Spleen (tissue), 11 donors: ENCODE measurements around the gene JARID2. TPM values are rescaled to one million over a fixed set of nuclear protein-coding genes. Genes with fewer than 3 reads are reported as not detected.

Source experiments
- DNase-seq: peaks from one replicate; pipeline ENCODE4 v3.0.0-alpha.2; 2020
- H3K27ac ChIP-seq, 8 donors: fragments of 200-600 bp; sonication (generic) in 7 of 8; 1 replicate in 4 of 8; 2 replicates in 4 of 8; pipeline versions ENCODE4 v1.5.0 to v1.8.0; 2016 to 2021; ENCODE audit warnings: inconsistent platforms in 4 of 8, mild to moderate bottlenecking in 4 of 8, moderate library complexity in 1 of 8
- H3K27me3 ChIP-seq, 7 donors: fragments of 200-600 bp; sonication (generic) in 6 of 7; replicated peaks in 1 of 7; 1 replicate in 4 of 7; 2 replicates in 3 of 7; pipeline versions ENCODE4 v1.5.0 to v1.8.0; 2016 to 2021; ENCODE audit warnings: inconsistent platforms in 3 of 7, mild to moderate bottlenecking in 1 of 7
- H3K36me3 ChIP-seq, 6 donors: fragments of 200-600 bp; sonication (generic) in 5 of 6; 1 replicate in 4 of 6; 2 replicates in 2 of 6; pipeline versions ENCODE4 v1.5.0 to v1.8.0; 2016 to 2021; ENCODE audit warnings: inconsistent platforms in 2 of 6
- H3K4me1 ChIP-seq, 6 donors: fragments of 200-600 bp; sonication (generic) in 5 of 6; 1 replicate in 3 of 6; 2 replicates in 3 of 6; pipeline versions ENCODE4 v1.5.0 to v1.8.0; 2016 to 2021; ENCODE audit warnings: inconsistent platforms in 3 of 6
- H3K4me3 ChIP-seq, 8 donors: fragments of 200-600 bp; sonication (generic) in 7 of 8; 1 replicate in 4 of 8; 2 replicates in 4 of 8; pipeline versions ENCODE4 v1.5.0 to v1.8.0; 2016 to 2021; ENCODE audit warnings: inconsistent platforms in 4 of 8, mild to moderate bottlenecking in 4 of 8, moderate library complexity in 2 of 8
- H3K9me3 ChIP-seq, 8 donors: fragments of 200-600 bp; sonication (generic) in 7 of 8; 1 replicate in 4 of 8; 2 replicates in 4 of 8; pipeline versions ENCODE4 v1.5.0 to v1.8.0; 2016 to 2021; ENCODE audit warnings: inconsistent platforms in 4 of 8
- POLR2A ChIP-seq, 3 donors: fragments of 450-650 bp; IDR thresholded peaks; one replicate each; pipeline ENCODE4 v1.5.1; 2017; ENCODE audit warnings: antibody characterized with exemption in 3 of 3, mild to moderate bottlenecking in 1 of 3
- POLR2AphosphoS5 ChIP-seq, 3 donors: sonication (generic); formaldehyde crosslinking; IDR thresholded peaks; one replicate each; pipeline ENCODE4 v1.5.1; 2017; ENCODE audit warnings: antibody characterized with exemption in 3 of 3
- WGBS, 5 donors: extraction: QIAGEN DNeasy Blood & Tissue Kit in 3 of 5; methylation state at CpG; one replicate each; pipeline versions ENCODE4 v1.1.5 to v1.1.7; 2013 to 2018; 5-methylcytosine and 5-hydroxymethylcytosine counted together
- intact Hi-C: fragments of 100-400 bp; cut with DNase I; formaldehyde crosslinking; loops from one replicate; pipeline ENCODE4 v1.15.0; 2023; ENCODE audit warnings: low total_unique reads
- polyA plus RNA-seq, 3 donors: library from polyadenylated mRNA; stranded (reverse); fragments of 200-250 nt; gene quantifications; one replicate each; pipeline ENCODE4 v1.2.1, GENCODE V29; 2013
- total RNA-seq, 7 donors: library from RNA; depleted of rRNA in 3 of 7; stranded (reverse); fragments of >200 nt in 3 of 7; fragmentation: NEBNext Ultra II Directional in 4 of 7; extraction: Animal tissue kit (Norgen Biotek cat#: 25700) in 4 of 7; gene quantifications; one replicate each; pipeline versions ENCODE4 v1.1.0 to v1.2.1, GENCODE V29; 2016 to 2021
- TF ChIP-seq, protein P1 (sequence below), 11 experiments: fragments of 200-600 bp in 7 of 11; fragments of 450-650 bp in 4 of 11; sonication (generic) in 4 of 11; IDR thresholded peaks in 8 of 11; conservative IDR thresholded peaks in 3 of 11; 1 replicate in 7 of 11; 2 replicates in 4 of 11; pipeline versions ENCODE4 v1.4.0 to v1.8.0; 2016 to 2021; ENCODE audit warnings: antibody characterized with exemption in 11 of 11, inconsistent platforms in 4 of 11, mild to moderate bottlenecking in 1 of 11
- donor health status: healthy with polysubstance abuse.
- donor health status: DM: no; HTN: no; CAD: no; lungs with moderate emphysema.
- donor health status: DM: no; HTN: no; CAD: no.
- donor health status: Bipolar disorder and iron deficiency.
- donor health status: healthy.
- donor health status: DM: no; HTN: no; CAD: no.
- donor health status: DM: yes; HTN: yes; CAD: no.

Gene JARID2
- total and polyA plus RNA-seq, 10 donors, result 4.4 to 27.1 (median 20.6) TPM

DNA sequence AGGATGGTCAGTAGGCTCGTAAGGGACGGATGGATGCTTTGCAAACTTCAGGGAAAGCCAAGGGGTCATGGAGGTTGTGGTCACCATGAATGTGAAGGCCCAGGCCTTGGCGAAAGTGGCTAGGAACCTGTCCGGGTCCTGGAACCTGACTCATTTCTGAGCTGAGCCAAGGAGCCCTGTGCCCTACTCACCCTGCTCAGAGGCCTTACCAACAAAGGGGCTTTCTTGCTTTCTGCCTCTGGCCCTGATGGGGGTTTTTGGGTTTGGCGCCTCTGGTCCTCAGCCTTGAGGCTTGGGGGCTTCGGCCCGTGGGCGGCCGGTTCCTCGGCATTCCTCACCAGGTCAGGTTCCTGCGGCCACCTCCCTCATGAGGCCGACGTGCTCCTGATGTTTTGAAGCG, 261.9 kb downstream of the JARID2 start:
- intact Hi-C loops, result no loop called here
- Histone ChIP-seq H3K4me1 (peaks cover 0 to 74% (median 15%) of the 10 kb centered on the region in 6 donors), H3K27ac (peak overlapping the region in 2 of 8 donors; percentile 69 to 76), H3K27me3 (no peaks in the 10 kb centered on the region), H3K36me3 (peaks cover 0 to 100% (median 60%) of the 10 kb centered on the region in 6 donors), H3K9me3 (no peaks in the 10 kb centered on the region), H3K4me3 (no peak overlapping the region)
- 89 to 92% (median 90%) methylated on average over 14 of the region's 14 CpGs for WGBS, 5 donors
- TF ChIP-seq POLR2AphosphoS5 (IDR thresholded peaks at IDR 0.05) (no peak), POLR2A (IDR thresholded peaks at IDR 0.05) (no peak)
- TF ChIP-seq, protein P1, sequence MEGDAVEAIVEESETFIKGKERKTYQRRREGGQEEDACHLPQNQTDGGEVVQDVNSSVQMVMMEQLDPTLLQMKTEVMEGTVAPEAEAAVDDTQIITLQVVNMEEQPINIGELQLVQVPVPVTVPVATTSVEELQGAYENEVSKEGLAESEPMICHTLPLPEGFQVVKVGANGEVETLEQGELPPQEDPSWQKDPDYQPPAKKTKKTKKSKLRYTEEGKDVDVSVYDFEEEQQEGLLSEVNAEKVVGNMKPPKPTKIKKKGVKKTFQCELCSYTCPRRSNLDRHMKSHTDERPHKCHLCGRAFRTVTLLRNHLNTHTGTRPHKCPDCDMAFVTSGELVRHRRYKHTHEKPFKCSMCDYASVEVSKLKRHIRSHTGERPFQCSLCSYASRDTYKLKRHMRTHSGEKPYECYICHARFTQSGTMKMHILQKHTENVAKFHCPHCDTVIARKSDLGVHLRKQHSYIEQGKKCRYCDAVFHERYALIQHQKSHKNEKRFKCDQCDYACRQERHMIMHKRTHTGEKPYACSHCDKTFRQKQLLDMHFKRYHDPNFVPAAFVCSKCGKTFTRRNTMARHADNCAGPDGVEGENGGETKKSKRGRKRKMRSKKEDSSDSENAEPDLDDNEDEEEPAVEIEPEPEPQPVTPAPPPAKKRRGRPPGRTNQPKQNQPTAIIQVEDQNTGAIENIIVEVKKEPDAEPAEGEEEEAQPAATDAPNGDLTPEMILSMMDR (IDR thresholded peaks at IDR 0.05 in 8 of 11, conservative IDR thresholded peaks at IDR 0.05 in 3 of 11), result no peak
- DNase-seq, result peak; percentile 72

DNA sequence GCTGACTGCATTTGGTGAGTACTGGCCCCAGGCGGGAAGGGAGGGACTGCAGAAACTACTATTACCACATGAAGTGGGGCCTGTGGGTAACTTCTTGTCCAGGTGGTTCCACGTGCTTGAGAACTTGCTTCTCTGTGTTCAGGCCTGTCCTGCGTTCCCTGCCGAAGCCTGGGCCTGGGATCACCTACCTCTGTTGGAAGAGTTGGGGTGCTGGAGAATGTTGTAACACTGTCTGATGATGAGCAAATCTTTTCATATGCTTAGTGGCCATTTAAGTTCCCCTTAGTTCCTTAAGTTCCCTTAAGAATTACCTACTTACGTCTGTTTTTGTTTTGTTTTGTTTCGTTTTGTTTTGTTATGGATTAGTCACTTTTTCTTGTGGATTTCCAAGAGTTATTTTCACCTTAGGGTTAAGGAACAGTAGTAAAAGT, 262.6 kb downstream of the JARID2 start:
- H3K9me3 ChIP-seq, result no peaks in the 10 kb centered on the region
- intact Hi-C loops, result no loop called here
- H3K4me1 ChIP-seq, result peaks cover 0 to 70% (median 15%) of the 10 kb centered on the region in 6 donors
- H3K27me3 ChIP-seq, result no peaks in the 10 kb centered on the region
- DNase-seq, result peak; percentile 70
- 57 to 89% (median 83%) methylated on average over 6 of the region's 6 CpGs for WGBS, 5 donors
- peaks cover 0 to 100% (median 64%) of the 10 kb centered on the region in 6 donors for H3K36me3 ChIP-seq
- TF ChIP-seq POLR2AphosphoS5 (IDR thresholded peaks at IDR 0.05), result no peak
- TF ChIP-seq, protein P1 (IDR thresholded peaks at IDR 0.05 in 8 of 11, conservative IDR thresholded peaks at IDR 0.05 in 3 of 11), result no peak
- no peak for TF ChIP-seq POLR2A (IDR thresholded peaks at IDR 0.05)
- peak overlapping the region in 5 of 8 donors; percentile 7 to 76 (median 69) for H3K27ac ChIP-seq
- H3K4me3 ChIP-seq, result peak overlapping the region in 1 of 8 donors; percentile 27

DNA sequence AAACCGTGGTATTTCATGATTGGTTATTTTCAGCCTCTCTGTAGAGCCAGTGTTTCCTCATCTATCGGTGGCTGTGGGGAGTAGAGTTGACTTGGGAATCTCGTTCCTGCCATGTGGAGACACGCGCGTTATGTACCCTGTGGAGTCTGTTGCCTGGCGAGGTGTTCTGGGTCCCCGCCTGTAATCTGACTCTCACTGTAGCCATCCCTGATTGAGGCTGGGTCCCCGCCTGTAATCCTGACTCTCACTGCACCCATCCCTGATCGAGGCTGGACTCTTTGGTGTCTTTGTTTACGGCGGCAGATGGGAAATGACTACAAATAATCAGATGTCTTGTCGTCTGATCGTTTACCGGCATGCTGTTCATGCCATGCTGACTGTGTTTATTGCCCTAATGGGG, 263.1 kb downstream of the JARID2 start:
- 89 to 95% (median 94%) methylated on average over 13 to 15 of the region's 15 CpGs for WGBS, 5 donors

DNA sequence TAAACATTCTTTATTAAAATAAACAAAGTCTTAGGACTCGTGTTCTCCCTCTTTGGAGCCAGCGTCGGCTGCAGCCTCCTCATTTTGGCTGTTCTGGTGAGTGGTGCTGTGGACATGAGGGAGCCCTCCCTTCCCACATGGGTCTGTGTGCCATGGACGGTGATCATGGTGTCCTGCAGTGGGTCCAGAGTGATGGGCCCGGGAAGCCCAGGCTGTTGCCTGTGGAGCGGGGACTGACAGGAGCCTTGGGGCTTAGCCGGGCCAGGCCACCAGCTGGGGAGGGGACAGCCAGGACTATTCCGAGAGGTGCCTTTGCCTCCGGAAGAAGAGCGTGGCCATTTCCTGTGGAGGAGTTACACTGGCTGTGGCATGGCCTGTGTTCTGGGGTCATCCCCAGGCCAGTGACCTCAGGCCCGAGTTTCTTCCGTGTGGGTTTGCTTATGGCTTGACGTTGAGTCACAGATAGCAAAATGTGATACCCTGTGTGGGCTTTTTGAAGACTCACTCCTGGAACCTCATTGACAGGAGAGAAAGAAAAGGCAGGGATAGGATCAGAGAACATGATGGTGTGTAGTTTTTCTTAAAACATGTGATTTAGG, 263.6 kb downstream of the JARID2 start:
- Histone ChIP-seq H3K27ac (peak overlapping the region in 3 of 8 donors; percentile 7 to 76 (median 69)), H3K36me3 (peaks cover 0 to 100% (median 73%) of the 10 kb centered on the region in 6 donors), H3K4me1 (peaks cover 0 to 61% (median 12%) of the 10 kb centered on the region in 6 donors), H3K9me3 (no peaks in the 10 kb centered on the region), H3K27me3 (no peaks in the 10 kb centered on the region), H3K4me3 (no peak overlapping the region)
- intact Hi-C loops, result no loop called here
- peak; percentile 75 for DNase-seq
- WGBS, 5 donors, result 84 to 94% (median 89%) methylated on average over 13 of the region's 13 CpGs
- TF ChIP-seq, protein P1 (IDR thresholded peaks at IDR 0.05 in 8 of 11, conservative IDR thresholded peaks at IDR 0.05 in 3 of 11), result no peak
- no peak for TF ChIP-seq POLR2A (IDR thresholded peaks at IDR 0.05)
- TF ChIP-seq POLR2AphosphoS5 (IDR thresholded peaks at IDR 0.05), result peak in 1 of 3 donors; percentile 43

More for the DNA sequence above, 263.1 kb downstream of the JARID2 start:
- peak overlapping the region in 1 of 8 donors; percentile 27 for H3K4me3 ChIP-seq
- peaks cover 0 to 66% (median 15%) of the 10 kb centered on the region in 6 donors for H3K4me1 ChIP-seq
- no peaks in the 10 kb centered on the region for H3K27me3 ChIP-seq
- H3K27ac ChIP-seq, result peak overlapping the region in 5 of 8 donors; percentile 7 to 76 (median 69)
- peak; percentile 55 for DNase-seq
- H3K36me3 ChIP-seq, result peaks cover 0 to 100% (median 68%) of the 10 kb centered on the region in 6 donors
- H3K9me3 ChIP-seq, result no peaks in the 10 kb centered on the region
- TF ChIP-seq, protein P1 (IDR thresholded peaks at IDR 0.05 in 8 of 11, conservative IDR thresholded peaks at IDR 0.05 in 3 of 11), result no peak
- TF ChIP-seq POLR2AphosphoS5 (IDR thresholded peaks at IDR 0.05), result no peak
- TF ChIP-seq POLR2A (IDR thresholded peaks at IDR 0.05), result no peak
- intact Hi-C loops, result no loop called here
